ENCODE measurements around the gene SSR1. TPM values are rescaled to one million over a fixed set of nuclear protein-coding genes. Genes with fewer than 3 reads are reported as not detected.

SSR1 gene
- total and polyA plus RNA-seq, 2 of the 13 experiments (the other 11 are each of a cell fraction or from before 2014, with no cell fraction given), result 203 to 243 TPM

- DNase-seq (ENCODE audit: low spot score) (no peak), FAIRE-seq (no peak), ATAC-seq (no peak)
- intact Hi-C loops (cut with micrococcal nuclease; ENCODE audit: unreplicated experiment), result no loop called here
- Histone ChIP-seq H3K36me3 (replicated peaks in 1 of 2; ENCODE audit: control insufficient read depth in 1 of 2, insufficient read depth in 2 of 2, low read length in 2 of 2) (no peaks in the 10 kb centered on the region), H4K20me1 (ENCODE audit: insufficient read depth, low read length) (no peaks in the 10 kb centered on the region), H3K4me2 (ENCODE audit: low read depth, low read length) (no peak overlapping the region), H3K27me3 (ENCODE audit: control insufficient read depth in 1 of 2, insufficient read depth in 2 of 2, low read length in 2 of 2) (no peaks in the 10 kb centered on the region), H3K9me3 (ENCODE audit: low read length) (no peaks in the 10 kb centered on the region), H2AFZ (ENCODE audit: low read length) (no peak overlapping the region), H3K4me1 (ENCODE audit: insufficient read depth, low read length) (peaks cover 26% of the 10 kb centered on the region), H3K9ac (ENCODE audit: insufficient read depth, low read depth, low read length) (no peak overlapping the region), H3K79me2 (ENCODE audit: insufficient read depth, low read length) (no peaks in the 10 kb centered on the region), H3K4me3 (replicated peaks in 1 of 3; ENCODE audit: insufficient read depth in 1 of 3, low read depth in 2 of 3, low read length in 3 of 3) (no peak overlapping the region), H3K27ac (ENCODE audit: extremely low read length, insufficient read depth, low read length) (no peak overlapping the region)
- WGBS (ENCODE audit: low lambda C conversion rate), result 14% methylated on average over 2 of the region's 2 CpGs
- POLR2A ChIA-PET, result interaction anchor here (3.1 kb wide), 1 partner anchor 13 kb away, joined by 12 read pairs; no protein-coding TSS in a partner anchor
- TF ChIP-seq NCOA2 (CRISPR knock-in tag; IDR thresholded peaks at IDR 0.05) (no peak), NFE2L2 (IDR thresholded peaks at IDR 0.05; ENCODE audit: low read length) (no peak), NCOA5 (CRISPR knock-in tag; IDR thresholded peaks at IDR 0.05) (no peak), ZSCAN29 (CRISPR knock-in tag; conservative IDR thresholded peaks at IDR 0.05) (no peak), TGIF2 (CRISPR knock-in tag; IDR thresholded peaks at IDR 0.05) (no peak), SRF (IDR thresholded peaks at IDR 0.05; ENCODE audit: low read depth, low read length) (no peak), ZSCAN9 (CRISPR knock-in tag; IDR thresholded peaks at IDR 0.05; ENCODE audit: borderline replicate concordance) (no peak)
- TF ChIP-seq, protein P1, sequence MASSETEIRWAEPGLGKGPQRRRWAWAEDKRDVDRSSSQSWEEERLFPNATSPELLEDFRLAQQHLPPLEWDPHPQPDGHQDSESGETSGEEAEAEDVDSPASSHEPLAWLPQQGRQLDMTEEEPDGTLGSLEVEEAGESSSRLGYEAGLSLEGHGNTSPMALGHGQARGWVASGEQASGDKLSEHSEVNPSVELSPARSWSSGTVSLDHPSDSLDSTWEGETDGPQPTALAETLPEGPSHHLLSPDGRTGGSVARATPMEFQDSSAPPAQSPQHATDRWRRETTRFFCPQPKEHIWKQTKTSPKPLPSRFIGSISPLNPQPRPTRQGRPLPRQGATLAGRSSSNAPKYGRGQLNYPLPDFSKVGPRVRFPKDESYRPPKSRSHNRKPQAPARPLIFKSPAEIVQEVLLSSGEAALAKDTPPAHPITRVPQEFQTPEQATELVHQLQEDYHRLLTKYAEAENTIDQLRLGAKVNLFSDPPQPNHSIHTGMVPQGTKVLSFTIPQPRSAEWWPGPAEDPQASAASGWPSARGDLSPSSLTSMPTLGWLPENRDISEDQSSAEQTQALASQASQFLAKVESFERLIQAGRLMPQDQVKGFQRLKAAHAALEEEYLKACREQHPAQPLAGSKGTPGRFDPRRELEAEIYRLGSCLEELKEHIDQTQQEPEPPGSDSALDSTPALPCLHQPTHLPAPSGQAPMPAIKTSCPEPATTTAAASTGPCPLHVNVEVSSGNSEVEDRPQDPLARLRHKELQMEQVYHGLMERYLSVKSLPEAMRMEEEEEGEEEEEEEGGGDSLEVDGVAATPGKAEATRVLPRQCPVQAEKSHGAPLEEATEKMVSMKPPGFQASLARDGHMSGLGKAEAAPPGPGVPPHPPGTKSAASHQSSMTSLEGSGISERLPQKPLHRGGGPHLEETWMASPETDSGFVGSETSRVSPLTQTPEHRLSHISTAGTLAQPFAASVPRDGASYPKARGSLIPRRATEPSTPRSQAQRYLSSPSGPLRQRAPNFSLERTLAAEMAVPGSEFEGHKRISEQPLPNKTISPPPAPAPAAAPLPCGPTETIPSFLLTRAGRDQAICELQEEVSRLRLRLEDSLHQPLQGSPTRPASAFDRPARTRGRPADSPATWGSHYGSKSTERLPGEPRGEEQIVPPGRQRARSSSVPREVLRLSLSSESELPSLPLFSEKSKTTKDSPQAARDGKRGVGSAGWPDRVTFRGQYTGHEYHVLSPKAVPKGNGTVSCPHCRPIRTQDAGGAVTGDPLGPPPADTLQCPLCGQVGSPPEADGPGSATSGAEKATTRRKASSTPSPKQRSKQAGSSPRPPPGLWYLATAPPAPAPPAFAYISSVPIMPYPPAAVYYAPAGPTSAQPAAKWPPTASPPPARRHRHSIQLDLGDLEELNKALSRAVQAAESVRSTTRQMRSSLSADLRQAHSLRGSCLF (CRISPR knock-in tag; IDR thresholded peaks at IDR 0.05; ENCODE audit: borderline replicate concordance), result no peak
- no TSS peak for BruUV-seq (replicated peaks)
- in situ Hi-C loops (cut with HindIII; ENCODE audit: extremely low pct_ligation_motif_present, low pct_unique_long_range_greater_than_20kb), result no loop called here
- CTCF ChIA-PET (ENCODE audit: low intra/inter-chr PET ratio, low total read pairs), result no interaction called here
Observed at GRCh38 chr6:7328243-7328642, 15.2 kb upstream of the SSR1 start.
